SK-N-SH treated with all-trans-retinoic acid at 6 μM for 48 hours (cell line): ENCODE measurements around the gene NTN5.

Experiments used
- ATAC-seq: fragments of 200-7000 bp; cut with Tn5 transposase; 3 replicates; pipeline ENCODE4 v1.9.1; 2020; ENCODE audit warnings: mild to moderate bottlenecking, moderate library complexity
- GLIS3 ChIP-seq: fragments of 250-450 bp; sonication (Bioruptor Pico); IDR thresholded peaks from 2 replicates; pipeline ENCODE4 v1.5.0; 2020; ENCODE audit warnings: mild to moderate bottlenecking, moderate library complexity
- OSR1 ChIP-seq: fragments of 250-450 bp; sonication (Bioruptor Pico); IDR thresholded peaks from 2 replicates; pipeline ENCODE4 v1.8.0; 2022; ENCODE audit warnings: moderate library complexity, mild to moderate bottlenecking, inconsistent platforms
- PPARA ChIP-seq: fragments of 250-450 bp; sonication (Bioruptor Pico); IDR thresholded peaks from 2 replicates; pipeline ENCODE4 v1.5.0; 2020; ENCODE audit warnings: mild to moderate bottlenecking, borderline replicate concordance
- RARB ChIP-seq: fragments of 250-450 bp; sonication (Bioruptor Pico); IDR thresholded peaks from 2 replicates; pipeline ENCODE4 v1.8.0; 2021; ENCODE audit warnings: mild to moderate bottlenecking, moderate library complexity
- SNAI2 ChIP-seq: fragments of 250-450 bp; sonication (Bioruptor Pico); IDR thresholded peaks from 2 replicates; pipeline ENCODE4 v1.5.0; 2020; ENCODE audit warnings: mild to moderate bottlenecking, moderate library complexity
- TCF4 ChIP-seq: fragments of 250-450 bp; sonication (Bioruptor Pico); IDR thresholded peaks from 2 replicates; pipeline ENCODE4 v1.8.0; 2021; ENCODE audit warnings: mild to moderate bottlenecking, moderate library complexity, borderline replicate concordance
- ZFP3 ChIP-seq: fragments of 250-450 bp; sonication (Bioruptor Pico); IDR thresholded peaks from 2 replicates; pipeline ENCODE4 v1.5.0; 2020; ENCODE audit warnings: mild to moderate bottlenecking, moderate library complexity
- ZFP30 ChIP-seq: fragments of 450-650 bp; formaldehyde crosslinking; IDR thresholded peaks from 2 replicates; pipeline ENCODE4 v1.5.0; 2022; ENCODE audit warnings: mild to moderate bottlenecking, moderate library complexity
- ZNF565 ChIP-seq: fragments of 450-650 bp; formaldehyde crosslinking; conservative IDR thresholded peaks from 2 replicates; pipeline ENCODE4 v1.5.0; 2020; ENCODE audit warnings: low read depth, mild to moderate bottlenecking, moderate library complexity
- ZNF70 ChIP-seq: fragments of 450-650 bp; formaldehyde crosslinking; IDR thresholded peaks from 2 replicates; pipeline ENCODE4 v1.5.0; 2020; ENCODE audit warnings: mild to moderate bottlenecking, moderate library complexity
- ZNF8 ChIP-seq: fragments of 450-650 bp; formaldehyde crosslinking; IDR thresholded peaks from 2 replicates; pipeline ENCODE4 v1.5.0; 2020; ENCODE audit warnings: mild to moderate bottlenecking, moderate library complexity
- TF ChIP-seq, protein P1 (sequence below): fragments of 250-450 bp; sonication (Bioruptor Pico); IDR thresholded peaks from 2 replicates; pipeline ENCODE4 v1.5.0; 2020; ENCODE audit warnings: mild to moderate bottlenecking, moderate library complexity
- TF ChIP-seq, protein P2 (sequence below): fragments of 250-450 bp; sonication (Bioruptor Pico); IDR thresholded peaks from 2 replicates; pipeline ENCODE4 v1.5.1; 2021; ENCODE audit warnings: mild to moderate bottlenecking, moderate library complexity
- TF ChIP-seq, protein P3 (sequence below): fragments of 250-450 bp; sonication (Bioruptor Pico); IDR thresholded peaks from 2 replicates; pipeline ENCODE4 v1.8.0; 2020; ENCODE audit warnings: mild to moderate bottlenecking, moderate library complexity, borderline replicate concordance
- TF ChIP-seq, protein P4 (sequence below): fragments of 250-450 bp; sonication (Bioruptor Pico); IDR thresholded peaks from 2 replicates; pipeline ENCODE4 v1.5.1; 2020; ENCODE audit warnings: low read depth, mild to moderate bottlenecking, moderate library complexity

Gene NTN5

DNA sequence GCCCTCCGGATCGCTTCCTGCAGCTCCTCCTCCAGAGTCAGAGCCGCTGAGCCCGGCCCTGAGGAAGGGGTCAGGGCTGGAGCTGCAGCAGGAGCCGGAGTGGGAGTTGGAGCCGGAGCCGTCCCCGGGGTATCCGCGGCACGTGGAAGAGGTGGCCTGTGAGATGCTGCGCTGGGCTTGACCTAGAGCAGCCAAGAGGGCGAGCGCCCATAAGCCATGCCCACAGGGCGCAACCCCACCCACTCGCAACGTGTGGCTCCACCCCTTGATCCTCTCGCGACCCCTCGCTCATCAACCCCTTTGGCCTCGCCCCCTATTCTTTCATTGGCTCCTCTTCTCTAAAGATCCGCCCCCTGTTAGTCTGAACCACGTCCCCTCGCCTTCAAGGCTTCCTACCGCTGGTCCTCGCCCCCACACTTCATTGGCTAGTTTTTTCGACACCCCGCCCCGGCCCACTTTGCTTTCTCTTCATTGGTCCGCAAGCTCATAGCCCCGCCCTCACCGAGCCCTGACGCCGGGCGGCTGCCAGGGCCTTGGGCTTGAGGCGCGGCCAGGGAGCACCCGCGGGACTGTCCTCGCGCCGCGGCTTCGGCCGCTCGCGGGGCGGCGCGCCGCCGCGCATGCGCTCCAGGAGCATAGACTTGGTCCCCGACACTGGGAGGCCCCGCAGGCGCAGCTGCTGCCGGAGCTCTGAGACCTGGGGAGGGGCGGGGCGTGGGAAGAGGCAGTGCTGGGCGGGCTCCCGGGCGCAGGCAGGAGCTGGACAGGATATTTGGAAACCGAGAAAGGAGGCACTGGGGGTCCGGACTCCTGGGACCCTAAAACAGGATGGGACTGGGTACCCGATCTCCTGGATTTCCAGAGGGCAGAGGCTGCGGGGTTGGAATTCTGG lies 41.3 kb upstream of the NTN5 start:
- no peak for TF ChIP-seq SNAI2 (CRISPR knock-in tag)
- peak; percentile 90 for ATAC-seq

DNA sequence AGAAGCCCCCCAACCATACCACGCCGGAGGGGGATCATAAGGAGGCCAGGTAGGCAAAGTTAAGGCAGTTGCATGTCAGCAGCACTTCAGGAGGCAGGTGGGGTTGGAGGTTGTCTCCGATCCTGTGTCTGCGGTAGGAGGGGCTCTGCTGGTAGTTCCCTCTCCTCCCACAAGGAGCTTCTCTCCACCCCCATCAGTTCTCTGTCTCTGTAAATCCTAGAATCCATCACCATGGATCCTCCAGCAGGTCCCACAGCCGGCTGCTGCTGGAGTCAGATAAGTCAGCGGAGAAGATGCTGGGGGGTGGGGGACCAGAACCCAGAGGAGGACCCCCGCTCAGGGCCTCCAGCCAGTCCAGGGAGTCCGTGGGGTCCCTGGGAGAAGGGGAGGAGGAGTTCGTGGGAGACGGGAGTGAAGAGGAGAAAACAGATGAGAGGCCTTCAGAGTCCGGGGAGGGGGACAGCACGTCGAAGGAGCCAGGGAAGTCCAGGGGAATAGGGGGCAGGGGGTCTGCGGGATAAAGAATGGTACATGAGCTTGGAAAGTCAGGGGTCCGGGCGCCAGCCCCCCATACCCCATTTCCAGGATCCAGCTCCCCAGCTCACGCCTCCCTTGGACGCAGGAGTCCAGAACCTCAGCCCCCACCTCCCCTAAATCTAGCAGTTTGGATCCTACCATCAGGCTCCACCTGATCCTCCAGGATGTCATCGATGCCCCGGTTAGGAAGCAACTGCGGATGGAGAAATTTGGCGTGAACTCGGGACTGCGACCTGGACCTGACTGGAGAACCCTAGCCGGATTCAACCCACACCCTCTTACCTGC lies 40.4 kb upstream of the NTN5 start:
- no peak for TF ChIP-seq SNAI2 (CRISPR knock-in tag)
- no peak for TF ChIP-seq PPARA (CRISPR knock-in tag)
- TF ChIP-seq GLIS3 (CRISPR knock-in tag): no peak
- TF ChIP-seq, protein P1, sequence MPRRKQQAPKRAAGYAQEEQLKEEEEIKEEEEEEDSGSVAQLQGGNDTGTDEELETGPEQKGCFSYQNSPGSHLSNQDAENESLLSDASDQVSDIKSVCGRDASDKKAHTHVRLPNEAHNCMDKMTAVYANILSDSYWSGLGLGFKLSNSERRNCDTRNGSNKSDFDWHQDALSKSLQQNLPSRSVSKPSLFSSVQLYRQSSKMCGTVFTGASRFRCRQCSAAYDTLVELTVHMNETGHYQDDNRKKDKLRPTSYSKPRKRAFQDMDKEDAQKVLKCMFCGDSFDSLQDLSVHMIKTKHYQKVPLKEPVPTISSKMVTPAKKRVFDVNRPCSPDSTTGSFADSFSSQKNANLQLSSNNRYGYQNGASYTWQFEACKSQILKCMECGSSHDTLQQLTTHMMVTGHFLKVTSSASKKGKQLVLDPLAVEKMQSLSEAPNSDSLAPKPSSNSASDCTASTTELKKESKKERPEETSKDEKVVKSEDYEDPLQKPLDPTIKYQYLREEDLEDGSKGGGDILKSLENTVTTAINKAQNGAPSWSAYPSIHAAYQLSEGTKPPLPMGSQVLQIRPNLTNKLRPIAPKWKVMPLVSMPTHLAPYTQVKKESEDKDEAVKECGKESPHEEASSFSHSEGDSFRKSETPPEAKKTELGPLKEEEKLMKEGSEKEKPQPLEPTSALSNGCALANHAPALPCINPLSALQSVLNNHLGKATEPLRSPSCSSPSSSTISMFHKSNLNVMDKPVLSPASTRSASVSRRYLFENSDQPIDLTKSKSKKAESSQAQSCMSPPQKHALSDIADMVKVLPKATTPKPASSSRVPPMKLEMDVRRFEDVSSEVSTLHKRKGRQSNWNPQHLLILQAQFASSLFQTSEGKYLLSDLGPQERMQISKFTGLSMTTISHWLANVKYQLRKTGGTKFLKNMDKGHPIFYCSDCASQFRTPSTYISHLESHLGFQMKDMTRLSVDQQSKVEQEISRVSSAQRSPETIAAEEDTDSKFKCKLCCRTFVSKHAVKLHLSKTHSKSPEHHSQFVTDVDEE (CRISPR knock-in tag): no peak
- TF ChIP-seq ZFP3: no peak
- TF ChIP-seq RARB (CRISPR knock-in tag): no peak
- TF ChIP-seq, protein P2, sequence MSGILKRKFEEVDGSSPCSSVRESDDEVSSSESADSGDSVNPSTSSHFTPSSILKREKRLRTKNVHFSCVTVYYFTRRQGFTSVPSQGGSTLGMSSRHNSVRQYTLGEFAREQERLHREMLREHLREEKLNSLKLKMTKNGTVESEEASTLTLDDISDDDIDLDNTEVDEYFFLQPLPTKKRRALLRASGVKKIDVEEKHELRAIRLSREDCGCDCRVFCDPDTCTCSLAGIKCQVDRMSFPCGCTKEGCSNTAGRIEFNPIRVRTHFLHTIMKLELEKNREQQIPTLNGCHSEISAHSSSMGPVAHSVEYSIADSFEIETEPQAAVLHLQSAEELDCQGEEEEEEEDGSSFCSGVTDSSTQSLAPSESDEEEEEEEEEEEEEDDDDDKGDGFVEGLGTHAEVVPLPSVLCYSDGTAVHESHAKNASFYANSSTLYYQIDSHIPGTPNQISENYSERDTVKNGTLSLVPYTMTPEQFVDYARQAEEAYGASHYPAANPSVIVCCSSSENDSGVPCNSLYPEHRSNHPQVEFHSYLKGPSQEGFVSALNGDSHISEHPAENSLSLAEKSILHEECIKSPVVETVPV (CRISPR knock-in tag): no peak
- no peak for TF ChIP-seq ZNF8 (CRISPR knock-in tag)
- TF ChIP-seq ZNF70: no peak
- no peak for TF ChIP-seq ZFP30 (CRISPR knock-in tag)
- TF ChIP-seq TCF4 (CRISPR knock-in tag): no peak
- TF ChIP-seq, protein P3, sequence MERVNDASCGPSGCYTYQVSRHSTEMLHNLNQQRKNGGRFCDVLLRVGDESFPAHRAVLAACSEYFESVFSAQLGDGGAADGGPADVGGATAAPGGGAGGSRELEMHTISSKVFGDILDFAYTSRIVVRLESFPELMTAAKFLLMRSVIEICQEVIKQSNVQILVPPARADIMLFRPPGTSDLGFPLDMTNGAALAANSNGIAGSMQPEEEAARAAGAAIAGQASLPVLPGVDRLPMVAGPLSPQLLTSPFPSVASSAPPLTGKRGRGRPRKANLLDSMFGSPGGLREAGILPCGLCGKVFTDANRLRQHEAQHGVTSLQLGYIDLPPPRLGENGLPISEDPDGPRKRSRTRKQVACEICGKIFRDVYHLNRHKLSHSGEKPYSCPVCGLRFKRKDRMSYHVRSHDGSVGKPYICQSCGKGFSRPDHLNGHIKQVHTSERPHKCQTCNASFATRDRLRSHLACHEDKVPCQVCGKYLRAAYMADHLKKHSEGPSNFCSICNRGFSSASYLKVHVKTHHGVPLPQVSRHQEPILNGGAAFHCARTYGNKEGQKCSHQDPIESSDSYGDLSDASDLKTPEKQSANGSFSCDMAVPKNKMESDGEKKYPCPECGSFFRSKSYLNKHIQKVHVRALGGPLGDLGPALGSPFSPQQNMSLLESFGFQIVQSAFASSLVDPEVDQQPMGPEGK (CRISPR knock-in tag): no peak
- TF ChIP-seq ZNF565 (CRISPR knock-in tag): no peak
- ATAC-seq: 0 out of 3 replicates have a peak, but pooled peaks have one; percentile 9

- TF ChIP-seq, protein P3 (CRISPR knock-in tag): no peak
- TF ChIP-seq OSR1: no peak
- ATAC-seq: no peak
Measured at GRCh38 chr19:48711106-48711662, 38.4 kb upstream of the NTN5 start.

DNA sequence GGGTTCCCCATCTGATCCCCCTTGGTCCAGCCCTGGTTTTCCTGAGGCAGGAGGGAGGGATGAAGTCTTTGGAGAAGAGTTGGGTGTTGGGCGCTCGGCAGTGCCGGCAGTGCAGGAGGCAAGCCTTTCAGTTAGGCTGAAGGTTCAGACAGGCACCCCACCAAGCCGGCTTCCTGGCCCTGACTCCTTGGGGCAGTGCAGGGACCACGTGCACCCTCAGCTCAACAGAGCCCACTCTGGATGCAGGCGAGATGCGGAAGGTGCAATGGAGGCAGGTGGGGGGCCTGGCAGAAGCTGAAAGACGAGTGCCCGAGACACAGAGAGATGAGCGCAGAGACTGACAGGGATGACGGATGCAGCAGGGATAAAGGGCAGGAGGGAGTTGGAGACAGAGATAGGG lies 35.7 kb upstream of the NTN5 start:
- TF ChIP-seq OSR1 (no peak), SNAI2 (CRISPR knock-in tag) (no peak)
- TF ChIP-seq, protein P4, sequence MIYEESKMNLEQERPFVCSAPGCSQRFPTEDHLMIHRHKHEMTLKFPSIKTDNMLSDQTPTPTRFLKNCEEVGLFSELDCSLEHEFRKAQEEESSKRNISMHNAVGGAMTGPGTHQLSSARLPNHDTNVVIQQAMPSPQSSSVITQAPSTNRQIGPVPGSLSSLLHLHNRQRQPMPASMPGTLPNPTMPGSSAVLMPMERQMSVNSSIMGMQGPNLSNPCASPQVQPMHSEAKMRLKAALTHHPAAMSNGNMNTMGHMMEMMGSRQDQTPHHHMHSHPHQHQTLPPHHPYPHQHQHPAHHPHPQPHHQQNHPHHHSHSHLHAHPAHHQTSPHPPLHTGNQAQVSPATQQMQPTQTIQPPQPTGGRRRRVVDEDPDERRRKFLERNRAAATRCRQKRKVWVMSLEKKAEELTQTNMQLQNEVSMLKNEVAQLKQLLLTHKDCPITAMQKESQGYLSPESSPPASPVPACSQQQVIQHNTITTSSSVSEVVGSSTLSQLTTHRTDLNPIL (CRISPR knock-in tag): no peak
- ATAC-seq: no peak
